ENCODE results near the gene FAM117A. TPM values are rescaled to one million over a fixed set of nuclear protein-coding genes. Genes with fewer than 3 reads are reported as not detected.

The FAM117A gene
- total and polyA plus RNA-seq, 2 donors (not counting 3 experiments of a cell fraction or from before 2014, with no cell fraction given): 12.2 to 24.1 TPM

DNA sequence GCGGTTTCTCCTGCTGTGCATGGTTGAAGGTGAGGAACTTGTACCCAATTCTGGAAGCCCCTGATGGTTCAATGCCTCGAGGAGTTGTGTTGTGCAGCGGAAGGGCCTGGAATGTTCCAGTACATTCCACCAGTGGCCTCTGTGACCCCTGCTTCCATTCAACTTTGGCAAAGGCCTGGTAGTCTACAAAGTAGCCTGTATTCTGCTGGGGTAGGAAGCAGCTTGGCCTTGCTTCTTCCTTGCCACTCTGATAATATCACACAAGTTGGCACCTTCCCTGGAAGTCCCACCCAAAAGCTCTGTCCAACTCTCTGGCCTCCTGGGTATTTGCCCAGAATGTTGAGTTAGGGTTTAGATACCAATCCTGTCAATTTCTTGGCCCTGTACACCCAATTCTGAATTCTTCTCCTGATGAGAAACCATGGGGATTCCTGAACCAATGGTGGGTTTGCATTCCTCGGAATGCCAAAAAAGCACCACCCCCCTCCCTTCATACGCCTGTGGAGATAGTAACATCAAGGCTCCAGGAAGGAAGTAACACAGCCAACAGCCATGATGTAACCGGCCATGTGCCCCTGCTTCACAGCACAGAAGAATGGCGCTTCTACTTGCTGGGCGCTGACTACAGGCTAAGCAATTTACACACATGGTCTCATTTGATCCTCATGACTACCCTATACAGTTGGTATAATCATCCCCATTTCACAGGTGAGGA lies 11.8 kb upstream of the FAM117A start:
- no peaks in the 10 kb centered on the region for H4K20me1 ChIP-seq (replicated peaks; ENCODE audit: control insufficient read depth, extremely low read depth, insufficient read depth, low read length)
- peak overlapping the region; percentile 67 for H3K27ac ChIP-seq (ENCODE audit: insufficient read depth, low read depth, low read length)
- peak; percentile 97 for FAIRE-seq
- H3K9me3 ChIP-seq (replicated peaks; ENCODE audit: control insufficient read depth, insufficient read depth, low read length): no peaks in the 10 kb centered on the region
- DNase-seq (ENCODE audit: low read depth, low spot score): peak; percentile 73
- no peaks in the 10 kb centered on the region for H3K27me3 ChIP-seq (ENCODE audit: control insufficient read depth in 2 of 2, insufficient read depth in 2 of 2, low read length in 2 of 2)
- ChIA-PET CTCF (interaction anchor here (1.1 to 4.1 kb wide), 8 partner anchors 11 to 223 kb away, joined by 3 to 22 read pairs (median 4); partner anchors contain the start of genes FAM117A and SLC35B1), POLR2A (interaction anchor here (1.1 to 4.1 kb wide), 3 partner anchors 12 to 67 kb away, joined by 3 to 39 read pairs (median 8); partner anchors contain the start of genes FAM117A, KAT7 and SLC35B1)
- no TSS peak for BruUV-seq (replicated peaks)
- no peaks in the 10 kb centered on the region for H3K9me1 ChIP-seq (replicated peaks; ENCODE audit: control insufficient read depth, extremely low read depth, insufficient read depth, low read length)
- dilution Hi-C loops (cut with MboI; ENCODE audit: extremely low pct_ligation_motif_present, low sequenced_read_pairs): no loop called here
- H3K9ac ChIP-seq (replicated peaks; ENCODE audit: extremely low read depth, insufficient read depth, low read length): no peak overlapping the region
- H3K4me1 ChIP-seq (ENCODE audit: control insufficient read depth, extremely low read depth, insufficient read depth, low read length): peaks cover 26% of the 10 kb centered on the region
- intact Hi-C loops (cut with micrococcal nuclease): loop anchor here (1.0 kb wide), 4 partner anchors 11 to 67 kb away; partner anchors contain the start of genes FAM117A and KAT7
- no peaks in the 10 kb centered on the region for H3K36me3 ChIP-seq (ENCODE audit: control insufficient read depth in 2 of 2, extremely low read depth in 1 of 2, insufficient read depth in 2 of 2, low read length in 2 of 2)
- H3K4me3 ChIP-seq (replicated peaks in 1 of 3; ENCODE audit: insufficient read depth in 1 of 3, low read depth in 1 of 3, low read length in 3 of 3): no peak overlapping the region
- H2AFZ ChIP-seq (ENCODE audit: low read depth, low read length): peak overlapping the region; percentile 32
- TF ChIP-seq GATA2 (IDR thresholded peaks at IDR 0.05; ENCODE audit: insufficient read depth, insufficient read length, low read depth, low read length): peak; percentile 89
- TF ChIP-seq MAX (IDR thresholded peaks at IDR 0.05; ENCODE audit: insufficient read depth, insufficient read length): peak; percentile 46
- peak; percentile 73 for TF ChIP-seq POLR2AphosphoS5 (IDR thresholded peaks at IDR 0.05; ENCODE audit: insufficient read depth, low read depth, low read length)
- no peak for TF ChIP-seq POLR2A (IDR thresholded peaks at IDR 0.05; ENCODE audit: low read depth, low read length)
- peak; percentile 39 for TF ChIP-seq MYC (IDR thresholded peaks at IDR 0.05; ENCODE audit: low read depth, low read length)
- no peaks in the 10 kb centered on the region for H3K79me2 ChIP-seq (ENCODE audit: control insufficient read depth, insufficient read depth, low read length)
- peak overlapping the region; percentile 20 for H3K4me2 ChIP-seq (ENCODE audit: insufficient read depth, low read length)

DNA sequence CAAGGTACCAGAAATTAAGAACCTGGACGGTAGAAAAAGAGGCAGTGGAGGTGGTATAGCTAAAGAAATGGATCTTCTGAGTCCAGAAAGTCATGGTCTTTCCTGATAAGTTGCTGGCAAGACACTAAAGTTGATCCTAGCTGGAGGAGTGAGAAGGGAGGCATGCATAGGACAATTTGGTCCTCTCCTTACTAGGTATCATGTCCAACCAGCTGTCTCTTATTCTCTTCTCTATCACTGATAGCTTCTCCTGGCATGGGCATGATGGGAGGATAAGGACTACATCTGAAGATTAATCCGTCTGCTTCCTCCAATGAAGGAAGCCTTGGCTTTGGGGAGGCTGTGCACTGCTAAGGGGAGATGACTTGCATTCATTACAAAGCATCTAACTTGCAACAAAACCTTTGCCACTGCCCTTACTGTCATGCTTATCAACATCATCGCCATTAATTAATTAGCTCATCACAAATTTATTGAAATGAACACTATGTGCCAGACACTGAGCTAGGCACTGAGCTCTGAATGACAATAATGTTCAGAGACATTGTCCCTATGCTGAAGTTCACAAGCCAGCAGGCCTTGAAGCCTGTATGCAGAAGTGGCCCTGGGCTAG lies 3.1 kb upstream of the FAM117A start:
- no peak overlapping the region for H3K27ac ChIP-seq (ENCODE audit: insufficient read depth, low read depth, low read length)
- peaks cover 14% of the 10 kb centered on the region for H3K4me1 ChIP-seq (ENCODE audit: control insufficient read depth, extremely low read depth, insufficient read depth, low read length)
- FAIRE-seq: no peak
- no peak for DNase-seq (ENCODE audit: low read depth, low spot score)
- H3K9me3 ChIP-seq (replicated peaks; ENCODE audit: control insufficient read depth, insufficient read depth, low read length): no peaks in the 10 kb centered on the region
- TF ChIP-seq EZH2 (IDR thresholded peaks at IDR 0.05; ENCODE audit: borderline replicate concordance, low read depth, low read length, severe bottlenecking) (no peak), POLR2A (IDR thresholded peaks at IDR 0.05; ENCODE audit: low read depth, low read length) (no peak), FOS (IDR thresholded peaks at IDR 0.05; ENCODE audit: borderline replicate concordance, insufficient read depth, low read length) (no peak), POLR2AphosphoS5 (IDR thresholded peaks at IDR 0.05; ENCODE audit: insufficient read depth, low read depth, low read length) (no peak), MAX (IDR thresholded peaks at IDR 0.05; ENCODE audit: insufficient read depth, insufficient read length) (no peak), JUN (IDR thresholded peaks at IDR 0.05; ENCODE audit: borderline replicate concordance, insufficient read depth, insufficient read length, low read depth) (no peak), GATA2 (IDR thresholded peaks at IDR 0.05; ENCODE audit: insufficient read depth, insufficient read length, low read depth, low read length) (no peak), CTCF (IDR thresholded peaks at IDR 0.05; ENCODE audit: extremely low read depth in 1 of 2, insufficient read depth in 1 of 2, low read depth in 1 of 2, low read length in 2 of 2) (no peak), MYC (IDR thresholded peaks at IDR 0.05; ENCODE audit: low read depth, low read length) (no peak)
- POLR2A ChIA-PET: no interaction called here
- H2AFZ ChIP-seq (ENCODE audit: low read depth, low read length): no peak overlapping the region
- BruUV-seq (replicated peaks): no TSS peak
- no peaks in the 10 kb centered on the region for H4K20me1 ChIP-seq (replicated peaks; ENCODE audit: control insufficient read depth, extremely low read depth, insufficient read depth, low read length)
- H3K4me2 ChIP-seq (ENCODE audit: insufficient read depth, low read length): no peak overlapping the region
- H3K36me3 ChIP-seq (ENCODE audit: control insufficient read depth in 2 of 2, extremely low read depth in 1 of 2, insufficient read depth in 2 of 2, low read length in 2 of 2): no peaks in the 10 kb centered on the region
- no peaks in the 10 kb centered on the region for H3K9me1 ChIP-seq (replicated peaks; ENCODE audit: control insufficient read depth, extremely low read depth, insufficient read depth, low read length)
- intact Hi-C loops (cut with micrococcal nuclease): loop anchor here (1.0 kb wide), 1 partner anchor 202 kb away; no protein-coding TSS in a partner anchor
- H3K79me2 ChIP-seq (ENCODE audit: control insufficient read depth, insufficient read depth, low read length): no peaks in the 10 kb centered on the region
- peaks cover 15 to 39% of the 10 kb centered on the region in 2 experiments for H3K27me3 ChIP-seq (ENCODE audit: control insufficient read depth in 2 of 2, insufficient read depth in 2 of 2, low read length in 2 of 2)
- no peak overlapping the region for H3K9ac ChIP-seq (replicated peaks; ENCODE audit: extremely low read depth, insufficient read depth, low read length)
- dilution Hi-C loops (cut with MboI; ENCODE audit: extremely low pct_ligation_motif_present, low sequenced_read_pairs): no loop called here
- CTCF ChIA-PET: interaction anchor here (0.9 kb wide), 1 partner anchor 21 kb away, joined by 3 read pairs; the partner anchor contains the start of gene KAT7
- H3K4me3 ChIP-seq (replicated peaks in 1 of 3; ENCODE audit: insufficient read depth in 1 of 3, low read depth in 1 of 3, low read length in 3 of 3): no peak overlapping the region

Measured in endothelial cell of umbilical vein (primary cell).